Right lobe of liver (tissue), 4 donors: ENCODE results near the gene AP5S1.

ENCODE experiments used
- CTCF ChIP-seq, 4 donors: fragments of 200-600 bp in 3 of 4; fragments of 450-650 bp in 1 of 4; IDR thresholded peaks; one replicate each; pipeline versions ENCODE4 v1.5.1 to v1.8.0; 2016 to 2022; ENCODE audit warnings: antibody characterized with exemption in 4 of 4, mild to moderate bottlenecking in 2 of 4
- POLR2A ChIP-seq: fragments of 450-650 bp; IDR thresholded peaks from one replicate; pipeline ENCODE4 v1.6.1; 2017; ENCODE audit warnings: antibody characterized with exemption, mild to moderate bottlenecking
- donor health status: DM: no; HTN: no; CAD: no.
- donor health status: DM: no; HTN: no; CAD: no.
- donor health status: DM: no; HTN: yes; CAD: no.

GRCh38 chr20:3808544-3808943, 11.8 kb upstream of the AP5S1 start:
- TF ChIP-seq CTCF (IDR thresholded peaks at IDR 0.05) (no peak), POLR2A (no peak)
